Activated CD4-positive, alpha-beta T cell treated with anti-CD3 and anti-CD28 coated beads for 36 hours (primary cell): Measurements from ENCODE around the gene SP110. TPM values are rescaled to one million over a fixed set of nuclear protein-coding genes. Genes with fewer than 3 reads are reported as not detected.
"Not testable (repeated sequence)": the region's sequence is repeated elsewhere in the genome, so short reads cannot be mapped to it uniquely, and the experiment has no call there.

Source experiments
- ATAC-seq: fragments of 200-7000 bp; cut with Tn5 transposase; one replicate; pipeline ENCODE4 v1.10.0; 2021; ENCODE audit warnings: mild to moderate bottlenecking, moderate library complexity
- CTCF ChIA-PET: fragments of 350-600 bp; sonication (Branson Sonifier 250); formaldehyde crosslinking; loops from one replicate; lab custom pipeline; 2021; ENCODE audit warnings: antibody characterized with exemption; lab: Charles Lee
- POLR2A ChIA-PET: fragments of 350-600 bp; sonication (Branson Sonifier 250); formaldehyde crosslinking; loops from one replicate; lab custom pipeline; 2021; ENCODE audit warnings: antibody characterized with exemption, inconsistent platforms; lab: Charles Lee
- DNase-seq: peaks from one replicate; pipeline ENCODE4 v3.0.0-alpha.2; 2020
- H3K27ac Mint-ChIP-seq: one replicate; pipeline ENCODE4 v1.8.0; 2021; ENCODE audit warnings: mixed read lengths
- H3K27me3 Mint-ChIP-seq: one replicate; pipeline ENCODE4 v1.8.0; 2021; ENCODE audit warnings: mixed read lengths
- H3K36me3 Mint-ChIP-seq: one replicate; pipeline ENCODE4 v1.8.0; 2021; ENCODE audit warnings: low read depth, mixed read lengths
- H3K4me1 Mint-ChIP-seq: one replicate; pipeline ENCODE4 v1.8.0; 2021; ENCODE audit warnings: mixed read lengths
- H3K4me3 Mint-ChIP-seq: one replicate; pipeline ENCODE4 v1.8.0; 2021; ENCODE audit warnings: mild to moderate bottlenecking, moderate library complexity, mixed read lengths
- H3K9me3 Mint-ChIP-seq: one replicate; pipeline ENCODE4 v1.8.0; 2021; ENCODE audit warnings: low read depth, mixed read lengths
- intact Hi-C, 2 experiments: fragments of 100-400 bp; cut with DNase I in 1 of 2; cut with micrococcal nuclease in 1 of 2; formaldehyde crosslinking; loops; one replicate each; pipeline versions ENCODE4 v1.14.2 to v1.15.1; 2022 to 2024; cut with DNase I, micrococcal nuclease
- total RNA-seq, 2 experiments: library from RNA; stranded (reverse); gene quantifications; one replicate each; pipeline ENCODE4 v1.2.3, GENCODE V29; 2021

The SP110 gene
- 100 to 1,000 TPM in 1 of 2 experiments, 10 to 100 TPM in 1; 96.2 to 111 TPM for total RNA-seq

- Mint-ChIP-seq H3K36me3 (peaks cover 41% of the 10 kb centered on the region), H3K27me3 (no peaks in the 10 kb centered on the region), H3K9me3 (no peaks in the 10 kb centered on the region), H3K27ac (peak within 1 kb of the TSS; percentile 97), H3K4me1 (peaks cover 66% of the 10 kb centered on the region), H3K4me3 (peak within 1 kb of the TSS; percentile 88)
- ATAC-seq (peak; percentile 91), DNase-seq (peak; percentile 89)
- ChIA-PET CTCF (interaction anchor here (0.6 to 1.1 kb wide), 6 partner anchors 8 to 193 kb away, joined by 3 to 4 read pairs (median 3); no protein-coding TSS in a partner anchor), POLR2A (interaction anchor here (1.0 kb wide), 1 partner anchor 14 kb away, joined by 3 read pairs; no protein-coding TSS in a partner anchor)
- intact Hi-C loops = loop anchor here (2.0 to 5.0 kb wide), 6 partner anchors 33 to 493 kb away; partner anchors contain the start of genes SP100 (in 2 of the 2), SP140L (in 2 of the 2) and CAB39 (in 1 of the 2)
Measured at GRCh38 chr2:230219419-230220331, at the start of gene SP110. TSS of gene SP110 (minus strand) at chr2:230219984. CDS start at chr2:230216927, 3,057 bp downstream.

- Mint-ChIP-seq H3K9me3 (peaks cover under 1% of the 10 kb centered on the region), H3K27ac (peak overlapping the region; percentile 74), H3K4me3 (peak overlapping the region; percentile 11), H3K27me3 (no peaks in the 10 kb centered on the region), H3K36me3 (peaks cover 67% of the 10 kb centered on the region), H3K4me1 (peaks cover 43% of the 10 kb centered on the region)
- ChIA-PET POLR2A (interaction anchor here (0.6 to 0.7 kb wide), 2 partner anchors 15 to 109 kb away, joined by 3 read pairs; no protein-coding TSS in a partner anchor), CTCF (no interaction called here)
- peak; percentile 75 for ATAC-seq
- intact Hi-C loops = loop anchor here (1.0 to 10.0 kb wide), 4 partner anchors 14 to 394 kb away; partner anchors contain the start of gene SP100 (in 1 of the 2)
- peak; percentile 41 for DNase-seq
Measured at GRCh38 chr2:230268606-230269243, 48.9 kb upstream of the SP110 start.

- H3K4me3 Mint-ChIP-seq = no peak overlapping the region
- intact Hi-C loops = loop anchor here (1.0 to 10.0 kb wide), 4 partner anchors 13 to 395 kb away; partner anchors contain the start of gene SP100 (in 1 of the 2)
- H3K4me1 Mint-ChIP-seq = peaks cover 52% of the 10 kb centered on the region
- H3K27ac Mint-ChIP-seq = peak overlapping the region; percentile 62
- peaks cover 3% of the 10 kb centered on the region for H3K9me3 Mint-ChIP-seq
- ChIA-PET POLR2A (no interaction called here), CTCF (interaction anchor here (1.4 kb wide), 1 partner anchor 14 kb away, joined by 3 read pairs; no protein-coding TSS in a partner anchor)
- peaks cover 66% of the 10 kb centered on the region for H3K36me3 Mint-ChIP-seq
- DNase-seq (no peak), ATAC-seq (peak; percentile 62)
- no peaks in the 10 kb centered on the region for H3K27me3 Mint-ChIP-seq
Measured at GRCh38 chr2:230267556-230267955, 47.8 kb upstream of the SP110 start.

- ChIA-PET POLR2A (no interaction called here), CTCF (interaction anchor here (1.4 kb wide), 1 partner anchor 14 kb away, joined by 3 read pairs; no protein-coding TSS in a partner anchor)
- Mint-ChIP-seq H3K36me3 (peaks cover 65% of the 10 kb centered on the region), H3K27me3 (no peaks in the 10 kb centered on the region), H3K4me3 (no peak overlapping the region), H3K4me1 (peaks cover 57% of the 10 kb centered on the region), H3K9me3 (peaks cover 3% of the 10 kb centered on the region), H3K27ac (peak overlapping the region; percentile 62)
- intact Hi-C loops = loop anchor here (1.0 to 10.0 kb wide), 4 partner anchors 13 to 395 kb away; partner anchors contain the start of gene SP100 (in 1 of the 2)
- no peak for ATAC-seq
- no peak for DNase-seq
Measured at GRCh38 chr2:230267059-230267458, 47.3 kb upstream of the SP110 start.

- intact Hi-C loops = loop anchor here (1.0 to 10.0 kb wide), 4 partner anchors 12 to 396 kb away; partner anchors contain the start of gene SP100 (in 1 of the 2)
- Mint-ChIP-seq H3K4me3 (no peak overlapping the region), H3K27me3 (no peaks in the 10 kb centered on the region), H3K9me3 (peaks cover 5% of the 10 kb centered on the region), H3K4me1 (peaks cover 61% of the 10 kb centered on the region), H3K27ac (no peak overlapping the region), H3K36me3 (peaks cover 64% of the 10 kb centered on the region)
- CTCF ChIA-PET = interaction anchor here (1.4 kb wide), 1 partner anchor 13 kb away, joined by 3 read pairs; no protein-coding TSS in a partner anchor
- ATAC-seq (no peak), DNase-seq (no peak)
- POLR2A ChIA-PET = no interaction called here
Measured at GRCh38 chr2:230266638-230267037, 46.9 kb upstream of the SP110 start.

- H3K9me3 Mint-ChIP-seq = peaks cover 15% of the 10 kb centered on the region
- H3K27me3 Mint-ChIP-seq, CTCF ChIA-PET, H3K27ac Mint-ChIP-seq, ATAC-seq, DNase-seq, H3K4me3 Mint-ChIP-seq, POLR2A ChIA-PET: not testable (repeated sequence)
- intact Hi-C loops = loop anchor here (5.0 to 10.0 kb wide), 2 partner anchors 150 to 397 kb away; partner anchors contain the start of gene SP100 (in 1 of the 2)
- peaks cover 75% of the 10 kb centered on the region for H3K4me1 Mint-ChIP-seq
- peaks cover 68% of the 10 kb centered on the region for H3K36me3 Mint-ChIP-seq
Measured at GRCh38 chr2:230264945-230265344, 45.2 kb upstream of the SP110 start.

GRCh38 chr2:230262246-230262645 lies 42.5 kb upstream of the SP110 start:
- Mint-ChIP-seq H3K4me3 (peak overlapping the region; percentile 37), H3K27ac (peak overlapping the region; percentile 81)

GRCh38 chr2:230258483-230258882 lies 38.7 kb upstream of the SP110 start:
- ChIA-PET POLR2A (no interaction called here), CTCF (no interaction called here)
- H3K4me3 Mint-ChIP-seq = no peak overlapping the region
- no peak for DNase-seq
- no peaks in the 10 kb centered on the region for H3K27me3 Mint-ChIP-seq
- H3K27ac Mint-ChIP-seq = no peak overlapping the region
- no peak for ATAC-seq
- peaks cover 62% of the 10 kb centered on the region for H3K36me3 Mint-ChIP-seq
- H3K4me1 Mint-ChIP-seq = peaks cover 55% of the 10 kb centered on the region
- intact Hi-C loops = no loop called here
- peaks cover 15% of the 10 kb centered on the region for H3K9me3 Mint-ChIP-seq

More at GRCh38 chr2:230262246-230262645, 42.5 kb upstream of the SP110 start:
- ATAC-seq (peak; percentile 69), DNase-seq (no peak)
- H3K4me1 Mint-ChIP-seq = peaks cover 61% of the 10 kb centered on the region
- H3K27me3 Mint-ChIP-seq = no peaks in the 10 kb centered on the region
- H3K36me3 Mint-ChIP-seq = peaks cover 70% of the 10 kb centered on the region
- CTCF ChIA-PET = no interaction called here
- peaks cover 18% of the 10 kb centered on the region for H3K9me3 Mint-ChIP-seq
- intact Hi-C loops = loop anchor here in 1 of 2 experiments (2.0 to 10.0 kb wide), 2 partner anchors 27 to 153 kb away; partner anchors contain the start of gene SP100
- POLR2A ChIA-PET = no interaction called here

- Mint-ChIP-seq H3K4me1 (peaks cover 38% of the 10 kb centered on the region), H3K27ac (peak overlapping the region; percentile 71), H3K4me3 (no peak overlapping the region), H3K36me3 (peaks cover 51% of the 10 kb centered on the region), H3K9me3 (peaks cover 13% of the 10 kb centered on the region), H3K27me3 (no peaks in the 10 kb centered on the region)
- intact Hi-C loops = no loop called here
- no peak for DNase-seq
- CTCF ChIA-PET = no interaction called here
- ATAC-seq = peak; percentile 49
- POLR2A ChIA-PET = no interaction called here
Measured at GRCh38 chr2:230256733-230257332, 37.0 kb upstream of the SP110 start.

GRCh38 chr2:230254152-230254881 lies 34.5 kb upstream of the SP110 start:
- peaks cover 18% of the 10 kb centered on the region for H3K4me1 Mint-ChIP-seq
- no peaks in the 10 kb centered on the region for H3K27me3 Mint-ChIP-seq
- intact Hi-C loops = loop anchor here (1.0 to 5.0 kb wide), 11 partner anchors 13 to 404 kb away; partner anchors contain the start of genes SP110 (in 1 of the 2) and SP140L (in 1 of the 2)
- H3K9me3 Mint-ChIP-seq = no peaks in the 10 kb centered on the region
- ATAC-seq = peak; percentile 79
- ChIA-PET POLR2A (interaction anchor here (0.6 to 1.0 kb wide), 4 partner anchors 14 to 411 kb away, joined by 3 to 5 read pairs (median 4); partner anchors contain the start of gene SP140), CTCF (interaction anchor here (1.0 to 2.2 kb wide), 5 partner anchors 9 to 157 kb away, joined by 3 to 6 read pairs (median 3); no protein-coding TSS in a partner anchor)
- peak; percentile 73 for DNase-seq
- peaks cover 32% of the 10 kb centered on the region for H3K36me3 Mint-ChIP-seq
- no peak overlapping the region for H3K4me3 Mint-ChIP-seq
- H3K27ac Mint-ChIP-seq = no peak overlapping the region
